HCT116 (cell line): Measurements from ENCODE around the gene EPHA3.

Experiments
- ATF3 ChIP-seq: IDR thresholded peaks from 2 replicates; pipeline ENCODE4 v1.6.1; 2012
- CEBPB ChIP-seq: IDR thresholded peaks from 2 replicates; pipeline ENCODE4 v1.6.1; 2012; ENCODE audit warnings: low read depth
- CTCF ChIP-seq, 3 experiments: fragments of 200-600 bp in 1 of 3; sonication (generic) in 1 of 3; IDR thresholded peaks in 2 of 3; conservative IDR thresholded peaks in 1 of 3; 2 replicates each; pipeline ENCODE4 v1.5.1; 2012 to 2017; ENCODE audit warnings: low read depth in 2 of 3, low read length in 2 of 3, antibody characterized with exemption in 1 of 3, borderline replicate concordance in 1 of 3, control low read depth in 1 of 3, mild to moderate bottlenecking in 1 of 3, mixed read lengths in 1 of 3, mixed run types in 1 of 3, moderate library complexity in 1 of 3; ENCODE audit not compliant: insufficient read depth in 1 of 3
- EZH2 ChIP-seq: fragments of 200-600 bp; sonication (generic); IDR thresholded peaks from 2 replicates; pipeline ENCODE4 v1.6.1; 2017; ENCODE audit warnings: antibody characterized with exemption, mixed run types
- EZH2phosphoT487 ChIP-seq: fragments of 200-600 bp; IDR thresholded peaks from 2 replicates; pipeline ENCODE4 v1.6.1; 2018; ENCODE audit warnings: antibody characterized with exemption, borderline replicate concordance
- JUND ChIP-seq: IDR thresholded peaks from 2 replicates; pipeline ENCODE4 v1.6.1; 2012
- MAX ChIP-seq: IDR thresholded peaks from 2 replicates; pipeline ENCODE4 v1.6.1; 2012
- POLR2A ChIP-seq: IDR thresholded peaks from 2 replicates; pipeline ENCODE4 v1.7.0; 2011; ENCODE audit warnings: borderline replicate concordance; ENCODE audit not compliant: insufficient read depth, insufficient read length; ENCODE audit errors: extremely low read depth
- POLR2AphosphoS5 ChIP-seq: IDR thresholded peaks from 2 replicates; pipeline ENCODE4 v1.6.1; 2011; ENCODE audit warnings: mild to moderate bottlenecking, low read depth, low read length, moderate library complexity
- REST ChIP-seq: IDR thresholded peaks from 2 replicates; pipeline ENCODE4 v1.6.1; 2012; ENCODE audit warnings: low read depth
- SP1 ChIP-seq: IDR thresholded peaks from 2 replicates; pipeline ENCODE4 v1.6.1; 2012; ENCODE audit warnings: low read depth
- SRF ChIP-seq: IDR thresholded peaks from 2 replicates; pipeline ENCODE4 v1.6.1; 2012; ENCODE audit warnings: low read depth
- ZBTB33 ChIP-seq: IDR thresholded peaks from 2 replicates; pipeline ENCODE4 v1.6.1; 2011; ENCODE audit warnings: mild to moderate bottlenecking, low read length, moderate library complexity; ENCODE audit not compliant: insufficient replicate concordance; ENCODE audit errors: extremely low read depth
- ZNF274 ChIP-seq: fragments of 200-500 bp; sonication (Bioruptor generic); IDR thresholded peaks from 2 replicates; pipeline ENCODE4 v1.6.1; 2014; ENCODE audit warnings: mild to moderate bottlenecking, low read depth, low read length, inconsistent platforms

- no peak for TF ChIP-seq POLR2AphosphoS5
- TF ChIP-seq CTCF (IDR thresholded peaks at IDR 0.05 in 2 of 3, conservative IDR thresholded peaks at IDR 0.05 in 1 of 3; ENCODE audit: borderline replicate concordance in 1 of 3, insufficient read depth in 1 of 3, low read depth in 2 of 3, low read length in 2 of 3), result no peak
- no peak for TF ChIP-seq ZNF274
- no peak for TF ChIP-seq POLR2A
- no peak for TF ChIP-seq ATF3
- no peak for TF ChIP-seq CEBPB
- no peak for TF ChIP-seq MAX
- TF ChIP-seq SP1, result no peak
- no peak for TF ChIP-seq EZH2
- TF ChIP-seq SRF, result no peak
- TF ChIP-seq EZH2phosphoT487, result no peak
- no peak for TF ChIP-seq JUND
- no peak for TF ChIP-seq ZBTB33
- no peak for TF ChIP-seq REST
Observed at GRCh38 chr3:89264037-89264560, 156.7 kb downstream of the EPHA3 start.
